CD4-positive, alpha-beta T cell treated with Interleukin-4 for 1 hour (primary cell): ENCODE measurements around the gene AQP2.

Experiments used
- DNase-seq, 2 donors: peaks; one replicate each; pipeline ENCODE4 v3.0.0-alpha.2; 2020 to 2022

AQP2 gene

DNA sequence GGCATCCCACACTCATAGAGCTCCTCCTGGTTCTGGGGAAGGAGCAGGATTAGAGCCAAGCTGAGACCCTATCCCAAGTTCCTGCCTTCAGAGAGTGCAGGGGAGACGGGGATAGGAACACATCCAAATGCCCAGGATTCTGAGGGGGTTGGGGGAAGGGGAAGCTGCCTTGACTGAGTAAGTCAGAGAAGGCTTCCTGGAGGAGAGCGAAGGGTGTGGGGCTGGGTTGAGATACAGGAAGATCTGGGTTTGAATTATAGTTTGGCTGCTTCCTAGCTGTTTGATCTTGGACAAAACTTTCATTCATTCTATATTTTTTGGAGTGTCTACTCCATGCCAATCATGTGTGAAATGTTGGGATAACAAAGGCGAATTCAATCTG lies 8.0 kb upstream of the AQP2 start:
- no peak for DNase-seq

DNA sequence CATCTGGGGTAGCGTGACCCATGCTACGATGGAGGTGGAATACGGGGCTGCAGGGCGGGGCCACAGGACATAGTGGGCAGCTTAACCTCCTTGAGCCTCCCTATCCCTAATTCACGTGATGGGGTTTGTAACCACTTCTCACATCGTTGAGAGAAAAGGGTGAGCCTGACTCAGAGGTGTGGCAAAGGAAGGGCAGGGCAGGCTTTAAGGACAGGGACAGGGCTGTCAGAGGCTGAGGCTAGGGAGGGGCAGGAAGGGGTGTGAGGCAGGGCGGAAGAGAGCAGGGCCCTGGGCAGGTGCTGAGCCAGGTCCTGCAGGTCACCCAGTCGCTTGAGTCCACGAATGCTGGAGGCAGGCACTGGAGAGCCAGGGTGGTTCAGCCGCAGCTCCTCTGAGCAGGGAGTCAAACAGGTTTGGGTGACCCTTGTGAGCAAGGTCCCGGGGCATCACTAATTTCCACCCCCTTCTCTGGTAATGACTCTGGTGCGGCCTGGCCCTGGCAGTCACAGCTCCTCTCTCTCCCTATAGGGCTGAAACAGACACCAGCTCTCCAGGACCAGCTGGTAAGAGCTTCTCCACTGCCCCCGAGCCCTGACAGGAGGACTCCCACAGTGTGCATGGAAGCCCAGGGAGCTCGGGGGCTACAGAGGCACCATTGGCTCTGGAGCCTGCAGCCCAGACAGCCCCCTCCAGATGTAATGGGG lies 7.5 kb upstream of the AQP2 start:
- DNase-seq: no peak

DNA sequence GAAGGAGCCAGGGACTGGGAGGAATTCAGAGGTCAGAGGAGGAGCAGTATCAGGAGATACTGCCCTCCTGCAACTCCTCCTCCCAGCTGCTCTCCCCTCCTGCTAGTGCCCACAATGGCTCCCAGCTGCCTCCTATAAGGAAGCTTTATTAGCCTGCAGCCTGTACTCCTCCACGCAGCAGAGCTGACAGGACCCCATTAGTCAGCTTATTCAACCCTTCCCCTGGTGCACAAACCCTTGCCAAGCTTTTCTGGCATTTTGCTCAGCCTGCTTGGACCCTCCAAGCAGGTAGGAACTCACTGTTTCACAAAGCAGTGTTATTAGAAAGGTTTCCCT lies 6.9 kb upstream of the AQP2 start:
- DNase-seq: no peak

DNA sequence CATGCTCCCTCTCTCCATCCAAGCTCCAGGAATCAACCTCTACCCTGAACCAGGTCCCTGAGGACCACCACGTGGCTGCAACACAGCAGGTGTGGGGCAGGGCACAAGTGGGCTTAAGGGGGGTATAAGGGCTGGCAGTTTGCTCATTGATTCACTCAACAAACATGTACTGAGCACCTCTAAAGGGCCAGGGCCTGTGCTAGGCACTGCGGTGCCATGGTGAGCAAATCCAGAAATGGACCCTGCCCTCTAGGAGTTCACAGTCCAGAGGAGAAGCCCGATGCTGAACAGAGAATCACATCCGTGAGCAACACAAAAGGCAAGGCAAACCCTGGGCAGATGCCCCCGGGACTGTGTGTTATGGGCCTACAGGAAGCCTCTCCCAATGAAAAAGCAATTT lies 6.5 kb upstream of the AQP2 start:
- no peak for DNase-seq

DNA sequence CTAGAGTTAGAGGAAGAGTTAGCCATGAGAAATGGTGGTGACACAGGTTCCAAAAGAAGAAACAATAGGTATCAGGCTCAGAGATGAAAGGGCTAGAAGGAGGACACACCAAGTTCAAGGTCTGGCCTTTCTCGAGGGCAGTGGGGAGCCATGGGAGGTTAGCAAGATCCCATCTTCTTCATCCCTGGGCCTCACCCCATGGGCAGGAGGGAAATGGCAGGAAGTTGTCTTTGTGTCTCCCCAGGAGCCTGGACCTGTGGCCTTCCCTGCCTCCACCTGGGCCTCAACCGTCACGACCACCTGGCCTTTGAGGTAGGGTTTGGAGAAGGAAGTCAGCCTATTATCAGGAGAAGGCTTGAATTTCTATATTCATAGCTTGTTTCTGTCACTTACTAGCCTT lies 5.8 kb upstream of the AQP2 start:
- DNase-seq: no peak

DNA sequence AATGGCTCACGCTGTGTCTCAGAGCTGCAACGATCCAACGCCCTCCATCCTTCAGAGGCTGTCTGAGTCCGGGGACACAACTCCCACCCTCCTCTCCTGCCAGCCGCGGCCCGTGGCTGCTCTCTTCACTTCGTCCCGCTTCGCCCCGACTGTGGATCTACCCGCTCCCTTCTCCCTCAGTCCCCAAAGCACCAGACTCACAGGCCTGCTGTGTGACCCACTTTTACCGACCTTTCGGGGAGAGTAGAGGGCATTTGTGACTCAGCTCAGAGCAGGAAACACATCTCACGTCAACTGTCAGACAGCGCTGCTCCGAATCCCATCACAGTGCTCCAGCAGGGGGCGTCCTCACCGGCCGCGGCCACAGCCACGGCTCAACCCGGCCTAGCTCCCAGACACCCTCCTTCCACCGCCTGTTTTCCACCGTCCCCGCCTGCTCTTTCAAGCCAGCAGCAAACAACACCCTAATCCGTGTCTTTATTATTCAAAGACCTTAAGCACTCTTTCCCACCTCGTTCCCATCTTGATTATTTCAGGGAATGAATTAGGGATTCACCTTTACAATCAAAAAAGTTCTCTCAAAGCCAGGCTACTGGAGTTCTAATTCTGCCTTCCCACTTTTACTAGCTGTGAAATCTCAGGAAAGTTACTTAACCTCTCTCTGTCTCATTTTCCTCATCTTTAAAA lies 5.0 kb upstream of the AQP2 start:
- peak; percentile 79 for DNase-seq

DNA sequence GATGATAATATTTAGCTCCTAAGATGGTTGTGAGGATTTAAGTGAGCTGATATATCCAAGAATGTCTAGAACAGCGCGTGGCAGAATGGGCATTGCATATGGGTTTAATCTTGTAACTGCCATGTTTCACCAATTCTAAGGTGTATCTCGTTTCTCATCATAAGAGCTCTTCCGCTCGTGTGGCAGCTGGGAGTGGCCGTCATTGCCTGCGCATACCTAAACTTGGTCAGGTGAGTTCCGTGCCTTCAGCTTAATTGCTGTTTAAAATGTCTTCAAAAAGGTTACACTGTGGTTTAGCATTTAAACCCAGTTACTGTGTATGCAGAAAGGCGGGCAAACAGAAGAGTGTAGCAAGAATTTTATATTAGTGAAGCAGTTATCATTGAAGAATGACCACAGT lies 4.5 kb upstream of the AQP2 start:
- DNase-seq: peak in 1 of 2 donors; percentile 5

DNA sequence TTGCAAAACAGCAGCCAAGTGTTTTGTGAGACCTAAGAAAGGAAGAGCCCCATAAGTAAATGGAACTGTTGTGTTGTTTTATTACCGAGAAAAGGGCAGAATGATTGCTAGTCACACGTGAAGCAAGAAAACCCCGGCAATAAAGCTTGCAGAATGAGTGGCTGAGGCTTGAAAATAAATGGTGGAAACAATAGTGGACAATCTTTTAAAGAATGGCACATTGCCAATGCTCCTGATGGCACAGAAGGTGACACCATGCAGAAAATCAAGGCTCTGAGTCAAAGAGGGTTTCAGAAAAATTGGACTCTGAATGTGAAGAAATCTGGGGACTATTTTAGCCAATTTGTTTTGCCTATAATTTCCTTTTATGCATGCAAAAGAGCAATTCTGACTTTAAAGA lies 4.0 kb upstream of the AQP2 start:
- no peak for DNase-seq

DNA sequence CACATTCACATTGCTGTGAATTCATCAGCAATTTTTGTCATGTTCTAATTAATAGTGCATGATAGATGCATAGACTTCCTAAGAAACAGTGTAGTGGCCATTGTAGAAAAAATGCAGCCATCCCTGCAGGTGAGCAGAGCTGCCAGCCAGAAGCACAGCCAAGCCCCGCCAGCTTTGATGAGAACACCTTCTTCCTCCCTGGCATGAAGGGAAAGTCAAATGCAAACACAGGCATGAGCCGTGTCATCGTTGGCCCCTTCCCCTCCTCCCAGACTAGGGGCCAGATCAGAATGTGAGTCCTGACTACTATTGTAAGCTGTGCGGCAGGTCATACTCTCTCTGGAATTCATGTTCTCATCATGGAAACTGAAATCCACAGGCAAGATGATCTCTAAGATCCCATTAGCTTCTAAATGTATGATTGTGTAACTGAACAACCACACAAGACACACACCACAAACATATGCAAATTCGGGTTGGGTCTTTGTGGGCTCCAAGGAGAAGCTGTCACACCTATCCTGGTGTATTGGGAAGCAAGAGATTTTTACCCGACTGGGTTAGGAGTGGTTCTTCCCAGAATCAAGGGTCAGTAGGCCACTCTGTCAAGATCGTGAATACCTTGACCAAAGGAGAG lies 2.8 kb upstream of the AQP2 start:
- DNase-seq: no peak

DNA sequence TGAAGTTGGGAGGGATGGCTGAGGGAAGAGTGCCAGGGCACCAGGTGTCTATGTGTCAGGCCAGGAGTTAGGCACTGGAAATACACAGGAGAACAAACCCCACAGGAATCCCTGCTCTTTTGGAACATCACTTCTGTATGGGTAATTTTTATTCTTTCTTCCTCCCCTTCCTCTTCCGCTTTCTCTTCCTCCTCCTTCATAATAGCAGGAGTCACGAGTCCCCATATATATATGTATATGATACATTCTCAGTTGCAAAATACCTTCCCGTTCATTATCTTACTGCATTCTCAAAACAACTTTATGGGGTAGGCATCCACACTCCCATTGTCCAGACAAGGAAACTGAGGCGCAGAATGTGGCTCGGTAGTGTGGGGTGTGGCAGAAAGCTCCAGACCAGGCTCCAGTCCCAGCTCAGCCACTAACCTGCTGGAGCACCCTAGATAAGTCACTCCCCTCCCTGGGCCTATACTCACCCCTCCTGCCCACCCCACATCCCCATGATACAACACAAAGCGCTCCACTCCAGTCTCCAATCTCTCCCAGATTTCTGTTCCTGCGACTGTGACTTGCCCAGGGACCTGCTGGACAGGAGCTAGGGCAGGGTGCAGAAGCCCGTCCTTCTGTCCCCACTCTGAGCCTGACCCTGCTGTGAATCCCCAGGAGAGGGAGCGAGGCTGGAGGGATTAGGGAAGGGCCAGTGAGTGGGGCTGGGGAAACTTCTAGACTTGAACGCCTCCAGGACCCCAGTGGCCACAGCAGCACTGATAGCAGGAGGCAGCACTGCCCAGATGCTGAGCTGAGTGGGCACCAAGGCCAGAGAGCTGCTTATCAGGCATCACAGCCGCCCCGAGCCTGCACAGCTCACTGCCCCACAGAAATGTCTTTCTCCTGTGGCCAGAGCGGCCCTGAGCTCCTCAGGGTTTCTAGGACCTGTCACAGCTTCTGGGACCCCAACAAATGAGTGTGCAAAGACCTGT lies 1.4 kb upstream of the AQP2 start:
- DNase-seq: no peak

DNA sequence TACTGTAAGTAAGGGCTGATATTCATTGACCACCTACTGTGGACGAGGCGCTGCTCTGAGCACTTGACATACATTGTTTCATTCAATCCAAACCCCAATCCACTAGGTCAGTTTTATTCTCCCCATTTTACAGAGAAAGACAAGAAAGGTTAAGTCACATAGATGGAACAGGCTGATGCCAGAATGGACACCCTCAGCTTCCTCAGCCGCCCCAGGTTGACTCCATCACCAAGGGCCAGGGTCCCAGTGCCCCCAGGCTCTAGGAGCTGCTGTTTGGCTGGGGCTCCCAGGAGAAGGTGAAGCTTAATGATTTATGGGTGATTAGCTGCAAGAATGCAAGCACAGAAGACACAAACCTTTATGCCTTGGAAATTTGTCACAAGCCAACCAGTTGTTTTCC lies 671 bp upstream of the AQP2 start:
- no peak for DNase-seq

DNA sequence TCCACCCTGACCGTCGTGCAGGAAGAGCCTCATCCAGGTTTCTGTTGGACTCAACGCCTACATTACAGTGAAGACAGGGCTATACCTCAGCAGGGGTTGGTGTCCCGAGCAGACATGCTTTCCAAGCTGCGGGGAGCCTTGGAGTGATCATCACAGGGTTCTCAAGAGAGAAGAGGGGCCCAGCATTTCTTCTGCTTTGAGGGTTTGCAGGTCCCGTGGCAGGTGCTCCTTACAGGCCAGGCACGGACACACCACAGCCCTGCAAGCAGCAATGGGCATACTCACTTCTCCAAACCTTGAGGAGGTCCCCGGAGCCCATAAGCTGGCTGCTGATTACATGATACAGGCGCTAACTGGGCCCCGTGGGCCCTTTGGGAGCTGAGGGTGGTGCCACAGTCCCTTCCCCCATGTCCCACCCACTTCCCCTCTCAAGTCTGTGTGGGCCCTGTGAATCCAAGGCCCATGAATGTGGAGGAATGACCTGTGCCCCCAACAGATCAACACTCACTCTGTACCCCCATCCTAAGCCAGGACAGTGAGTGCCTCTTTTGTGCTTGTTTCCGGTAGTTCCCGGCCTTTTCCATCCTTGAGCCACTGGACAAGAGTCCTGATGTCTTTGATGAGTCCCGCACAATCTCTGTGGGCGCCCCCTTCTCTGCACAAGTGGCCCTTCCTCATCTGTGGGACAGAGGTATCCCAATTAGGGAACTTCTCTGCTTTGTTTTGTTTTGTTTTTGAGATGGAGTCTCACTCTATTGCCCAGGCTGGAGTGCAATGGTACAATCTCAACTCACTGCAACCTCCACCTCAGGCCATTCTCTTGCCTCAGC lies 1.1 kb downstream of the AQP2 start:
- no peak for DNase-seq

DNA sequence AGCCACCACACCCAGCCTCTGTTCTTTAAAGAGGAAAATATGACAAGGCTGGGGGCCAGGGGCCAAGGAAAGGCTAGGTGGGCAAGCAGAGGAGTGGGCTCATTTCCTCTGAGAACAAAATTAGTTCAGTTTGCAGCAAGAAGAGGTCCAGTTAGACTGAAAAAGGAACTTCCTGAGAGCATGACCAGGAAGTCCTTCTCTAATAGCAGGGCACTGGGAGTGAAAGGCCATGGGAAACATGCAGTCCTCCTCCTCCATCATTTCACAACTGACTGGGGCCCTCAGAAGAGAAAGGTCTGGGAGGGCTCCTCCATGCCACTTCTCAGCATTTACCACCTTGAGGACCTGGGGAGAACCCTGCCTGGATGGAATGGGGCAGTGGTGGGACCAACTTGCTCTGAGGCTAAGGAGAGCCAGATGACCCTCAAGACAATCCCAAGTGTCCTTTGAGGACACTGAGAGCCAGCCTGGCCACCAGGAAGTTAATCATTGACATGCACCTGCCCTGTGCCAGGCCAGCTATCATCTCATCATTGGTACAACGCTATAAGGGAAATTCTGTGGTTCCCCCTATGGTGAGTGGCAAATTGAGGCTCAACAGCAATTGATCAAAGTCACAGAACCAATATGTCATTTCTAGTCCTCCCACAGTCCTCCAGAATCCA lies 2.0 kb downstream of the AQP2 start:
- no peak for DNase-seq

DNA sequence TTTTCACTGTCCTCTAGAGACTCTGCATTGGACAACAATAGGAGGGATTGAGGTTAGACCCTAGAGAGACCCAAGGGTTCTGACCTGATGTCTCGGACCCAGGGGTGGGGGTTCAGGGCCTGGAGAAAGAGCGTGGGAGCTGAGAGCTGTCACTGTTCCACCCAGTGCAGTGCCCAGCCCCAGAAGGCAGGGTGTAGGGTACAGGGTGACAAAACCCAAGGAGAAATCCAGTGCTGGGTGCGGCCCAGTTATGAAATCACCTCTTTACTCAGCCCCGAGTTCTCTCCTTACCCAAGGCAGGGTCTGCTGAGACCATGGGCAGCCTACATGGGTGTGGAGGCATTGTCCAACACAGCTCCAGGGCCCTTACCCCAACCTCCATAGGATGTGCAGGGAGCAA lies 2.6 kb downstream of the AQP2 start:
- DNase-seq: no peak

DNA sequence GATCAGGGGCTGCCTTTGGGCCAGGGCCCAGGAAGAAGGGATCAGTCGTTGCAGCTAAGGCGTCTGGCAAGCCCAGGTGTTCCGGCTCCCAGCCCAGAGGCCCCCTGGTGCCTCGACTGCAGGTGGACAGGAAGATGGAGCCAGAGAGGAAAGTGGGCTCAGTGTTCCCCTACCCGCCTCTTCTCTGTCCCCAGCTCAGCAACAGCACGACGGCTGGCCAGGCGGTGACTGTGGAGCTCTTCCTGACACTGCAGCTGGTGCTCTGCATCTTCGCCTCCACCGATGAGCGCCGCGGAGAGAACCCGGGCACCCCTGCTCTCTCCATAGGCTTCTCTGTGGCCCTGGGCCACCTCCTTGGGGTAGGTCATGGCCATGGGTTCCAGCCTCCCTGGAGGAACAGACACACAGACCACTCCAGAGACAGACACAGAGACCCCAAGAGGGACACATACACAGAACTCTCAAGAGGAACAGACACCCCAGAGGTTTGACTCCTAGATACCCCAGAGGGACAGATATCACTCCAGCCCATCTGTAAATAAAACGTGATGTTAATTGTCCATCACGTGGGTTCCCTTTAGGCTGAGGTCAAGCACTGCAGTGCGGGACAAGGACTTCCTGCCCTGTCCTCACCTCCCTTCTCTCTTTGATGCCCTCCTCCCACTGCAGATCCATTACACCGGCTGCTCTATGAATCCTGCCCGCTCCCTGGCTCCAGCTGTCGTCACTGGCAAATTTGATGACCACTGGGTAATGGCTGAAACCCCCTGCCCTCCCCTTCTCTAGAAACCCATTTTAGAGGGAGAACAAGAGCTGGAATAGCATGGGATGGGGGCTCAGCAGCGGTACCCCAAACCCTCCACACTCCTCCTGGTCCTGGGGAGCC lies 3.7 kb downstream of the AQP2 start:
- DNase-seq: no peak

DNA sequence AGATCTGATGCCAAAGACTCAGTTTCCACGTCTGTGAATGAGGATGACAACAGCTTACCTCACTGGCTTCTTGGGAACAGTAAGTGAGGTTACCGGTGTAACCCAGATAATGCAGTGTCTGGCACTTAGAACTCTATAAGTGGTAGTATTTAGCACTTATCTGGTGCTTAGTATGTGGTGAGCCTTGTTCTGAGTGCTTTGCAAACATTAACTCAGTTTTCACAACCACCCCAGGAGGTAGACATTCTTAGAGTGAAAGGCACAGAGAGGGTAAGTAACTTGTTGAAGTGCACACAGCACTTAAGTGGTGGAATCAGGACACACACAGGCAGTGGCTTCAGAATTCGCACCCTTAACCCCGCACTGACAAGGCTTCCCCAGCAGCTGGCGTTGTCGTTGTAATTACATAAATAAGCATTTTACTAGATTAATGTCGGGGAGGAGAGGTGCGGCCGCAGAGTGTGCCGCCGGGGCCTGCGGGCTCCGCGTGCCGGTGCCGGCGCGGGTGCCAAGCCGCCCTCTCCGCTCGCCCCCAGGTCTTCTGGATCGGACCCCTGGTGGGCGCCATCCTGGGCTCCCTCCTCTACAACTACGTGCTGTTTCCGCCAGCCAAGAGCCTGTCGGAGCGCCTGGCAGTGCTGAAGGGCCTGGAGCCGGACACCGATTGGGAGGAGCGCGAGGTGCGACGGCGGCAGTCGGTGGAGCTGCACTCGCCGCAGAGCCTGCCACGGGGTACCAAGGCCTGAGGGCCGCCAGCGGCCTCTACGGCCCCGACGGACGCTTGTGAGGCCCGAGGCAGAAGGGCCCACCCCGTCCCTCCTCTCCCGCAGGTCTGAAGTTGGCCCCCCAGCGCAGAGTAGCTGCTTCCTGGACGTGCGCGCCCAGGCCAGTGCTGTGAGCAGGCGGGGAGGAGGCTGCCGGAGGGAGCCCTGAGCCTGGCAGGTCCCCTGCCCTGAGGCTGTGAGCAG lies 4.6 kb downstream of the AQP2 start:
- no peak for DNase-seq

DNA sequence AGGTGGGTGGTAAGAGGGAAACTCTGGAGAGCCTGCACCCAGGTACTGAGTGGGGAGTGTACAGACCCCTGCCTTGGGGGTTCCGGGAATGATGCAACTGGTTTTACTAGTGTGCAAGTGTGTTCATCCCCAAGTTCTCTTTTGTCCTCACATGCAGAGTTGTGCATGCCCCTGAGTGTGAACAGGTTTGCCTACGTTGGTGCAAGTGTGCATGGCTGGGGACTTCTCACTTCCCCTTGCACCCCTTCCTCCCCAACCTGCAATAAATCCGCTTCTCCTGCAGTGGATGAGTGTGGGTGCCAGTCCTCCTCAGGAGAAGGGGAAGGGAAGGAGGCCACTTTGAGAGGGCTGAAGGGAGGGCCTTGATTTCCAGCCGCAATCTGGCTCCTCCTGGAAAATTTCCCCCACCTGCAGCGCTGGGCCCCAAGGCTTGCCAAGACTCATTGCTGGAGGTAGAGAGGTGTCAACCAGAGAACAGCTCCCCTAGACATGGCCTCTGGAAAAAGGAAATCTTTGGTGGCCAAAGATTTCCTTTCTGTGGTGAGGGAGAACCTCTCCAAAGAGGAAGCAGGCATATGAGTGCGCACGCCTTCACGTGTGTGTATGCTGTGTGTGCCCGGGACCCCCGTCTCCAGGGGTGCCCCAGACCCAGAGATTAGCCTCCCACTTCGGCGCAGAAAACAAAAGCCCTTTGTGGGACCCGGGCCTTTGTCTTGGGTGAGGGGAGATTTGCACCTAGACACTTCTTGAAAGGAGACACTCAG lies 5.5 kb downstream of the AQP2 start:
- DNase-seq: no peak

DNA sequence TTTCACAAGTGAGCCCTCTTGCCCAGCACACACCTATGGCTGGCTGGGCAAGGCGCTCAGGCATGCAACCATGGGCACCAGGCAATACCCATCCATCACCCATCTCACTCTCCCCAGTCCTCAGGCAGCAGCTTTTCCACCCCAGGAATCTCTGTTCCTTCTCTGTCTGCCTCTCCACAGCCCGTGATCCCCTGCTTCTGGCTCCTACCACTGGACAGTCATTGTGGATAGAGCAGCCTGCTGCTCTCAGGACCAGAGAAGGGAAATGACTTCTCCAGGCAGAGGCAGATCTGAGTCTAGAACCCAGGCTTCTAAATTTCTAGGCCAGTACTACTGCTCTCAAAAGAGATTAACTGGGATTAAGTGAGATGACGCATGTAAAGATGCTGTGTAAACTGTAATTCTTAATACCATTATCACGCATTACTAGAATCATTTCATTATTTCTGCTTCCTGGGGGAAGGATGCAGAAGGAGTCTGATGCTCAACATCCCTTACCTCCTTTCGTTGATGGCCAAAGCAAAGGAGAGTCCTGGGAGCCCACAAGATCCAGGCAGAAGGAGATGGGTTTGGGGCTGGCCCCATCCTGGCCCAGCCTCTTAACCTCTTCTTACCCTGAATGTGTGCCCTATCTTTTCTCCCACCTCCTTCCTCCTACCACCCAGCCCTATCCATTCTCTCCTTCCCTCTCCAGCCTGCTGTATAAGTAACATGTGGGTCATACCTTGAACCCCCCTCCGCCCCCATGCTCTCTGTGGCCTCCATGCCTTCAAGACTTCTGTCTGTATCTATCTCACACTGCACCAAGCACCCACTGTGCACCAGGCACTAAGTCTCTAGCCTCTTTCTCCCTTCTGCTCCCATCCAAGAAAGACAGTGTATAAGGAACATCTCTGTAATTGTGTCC lies 6.4 kb downstream of the AQP2 start:
- DNase-seq: no peak
